Loucy (cell line): Measurements from ENCODE around the gene TAS1R2.

Source experiments
- CTCF ChIP-seq: fragments of 200-600 bp; sonication (generic); conservative IDR thresholded peaks from 2 replicates; pipeline ENCODE4 v1.5.1; 2014; ENCODE audit warnings: mild to moderate bottlenecking, antibody characterized with exemption, low read length
- EZH2phosphoT487 ChIP-seq: fragments of 200-600 bp; IDR thresholded peaks from 2 replicates; pipeline ENCODE4 v1.6.1; 2018; ENCODE audit warnings: antibody characterized with exemption, mild to moderate bottlenecking, moderate library complexity, borderline replicate concordance

GRCh38 chr1:18874600-18874999 lies 15.1 kb upstream of the TAS1R2 start:
- TF ChIP-seq CTCF (no peak), EZH2phosphoT487 (no peak)
